CD8-positive, alpha-beta memory T cell (primary cell): ENCODE results near the gene YES1. TPM values are rescaled to one million over a fixed set of nuclear protein-coding genes. Genes with fewer than 3 reads are reported as not detected.

Experiments
- CTCF ChIA-PET: fragments of 350-600 bp; sonication (Branson Sonifier 250); formaldehyde crosslinking; loops from one replicate; lab custom pipeline; 2021; ENCODE audit warnings: antibody characterized with exemption; lab: Charles Lee
- POLR2A ChIA-PET: fragments of 350-600 bp; sonication (Branson Sonifier 250); formaldehyde crosslinking; loops from one replicate; lab custom pipeline; 2021; ENCODE audit warnings: antibody characterized with exemption; lab: Charles Lee
- DNase-seq, 5 donors: peaks; one replicate each; pipeline versions ENCODE4 v3.0.0 to v3.0.0-alpha.2; 2020 to 2022; ENCODE audit warnings: mixed read lengths in 1 of 5
- H3K27ac ChIP-seq: one replicate; pipeline ENCODE4 v1.7.0; 2013; ENCODE audit warnings: low read depth, mild to moderate bottlenecking, low read length, moderate library complexity
- H3K27me3 ChIP-seq: 2 replicates; pipeline ENCODE4 v1.7.0; 2013; ENCODE audit warnings: low read length, mild to moderate bottlenecking; ENCODE audit not compliant: insufficient read depth, poor library complexity, severe bottlenecking
- H3K36me3 ChIP-seq: 2 replicates; pipeline ENCODE4 v1.7.0; 2013; ENCODE audit warnings: mild to moderate bottlenecking, low read length, moderate library complexity; ENCODE audit not compliant: insufficient read depth
- H3K4me1 ChIP-seq: 2 replicates; pipeline ENCODE4 v1.7.0; 2013; ENCODE audit warnings: mild to moderate bottlenecking, low read length, moderate library complexity; ENCODE audit not compliant: insufficient read depth
- H3K4me3 ChIP-seq: 2 replicates; pipeline ENCODE4 v1.7.0; 2013; ENCODE audit warnings: mild to moderate bottlenecking, low read length
- H3K9me3 ChIP-seq: 2 replicates; pipeline ENCODE4 v1.7.0; 2013; ENCODE audit warnings: mild to moderate bottlenecking, low read length
- H3K27ac Mint-ChIP-seq, 8 donors: one replicate each; pipeline ENCODE4 v1.8.0; 2020 to 2021; ENCODE audit warnings: mixed read lengths in 8 of 8, mild to moderate bottlenecking in 6 of 8, inconsistent platforms in 3 of 8, moderate library complexity in 3 of 8
- H3K27me3 Mint-ChIP-seq, 2 donors: one replicate each; pipeline ENCODE4 v1.8.0; 2020 to 2021; ENCODE audit warnings: mixed read lengths in 2 of 2, mild to moderate bottlenecking in 1 of 2, moderate library complexity in 1 of 2
- H3K36me3 Mint-ChIP-seq, 3 donors: one replicate each; pipeline ENCODE4 v1.8.0; 2020 to 2021; ENCODE audit warnings: mixed read lengths in 3 of 3, inconsistent platforms in 1 of 3, mild to moderate bottlenecking in 1 of 3
- H3K4me1 Mint-ChIP-seq, 3 donors: one replicate each; pipeline ENCODE4 v1.8.0; 2020 to 2021; ENCODE audit warnings: mixed read lengths in 3 of 3, inconsistent platforms in 1 of 3, mild to moderate bottlenecking in 1 of 3
- H3K4me3 Mint-ChIP-seq, 7 donors: one replicate each; pipeline ENCODE4 v1.8.0; 2020 to 2021; ENCODE audit warnings: mixed read lengths in 7 of 7, mild to moderate bottlenecking in 6 of 7, moderate library complexity in 4 of 7, inconsistent platforms in 2 of 7
- H3K9me3 Mint-ChIP-seq, 5 donors: one replicate each; pipeline ENCODE4 v1.8.0; 2020 to 2022; ENCODE audit warnings: mixed read lengths in 5 of 5, mild to moderate bottlenecking in 3 of 5, moderate library complexity in 2 of 5, inconsistent platforms in 1 of 5
- polyA plus RNA-seq: library from polyadenylated mRNA; unstranded; fragments of 300-500 nt; fragmentation: Illumina TruSeq; gene quantifications from one replicate; pipeline ENCODE4 v1.2.3, GENCODE V29; 2021
- total RNA-seq, 2 experiments: library from RNA; stranded (reverse); gene quantifications; one replicate each; pipeline ENCODE4 v1.2.3, GENCODE V29; 2021

The YES1 gene
- total and polyA plus RNA-seq, 3 experiments from 2014 or later: 3.0 to 21.4 (median 19.0) TPM

DNA sequence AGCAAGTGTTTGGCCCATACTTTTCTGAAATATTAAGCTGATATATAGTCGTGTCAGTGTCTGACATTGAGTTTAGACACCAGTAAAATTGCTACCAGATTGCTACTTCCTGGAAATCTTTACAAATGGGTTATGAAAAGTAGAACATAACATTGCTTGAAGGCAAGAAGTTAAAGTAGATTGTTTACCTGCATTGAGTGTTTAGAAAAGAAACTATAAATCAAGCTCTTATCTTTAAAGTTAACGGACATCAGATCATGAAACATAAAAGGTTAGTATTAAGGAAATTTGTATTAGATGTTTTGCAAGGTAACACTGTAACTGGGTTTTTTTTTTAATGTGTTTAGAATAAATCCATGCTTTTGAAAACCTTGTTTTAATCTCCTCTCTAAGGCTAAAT, 4.8 kb upstream of the YES1 start:
- Mint-ChIP-seq H3K9me3 (no peaks in the 10 kb centered on the region), H3K27ac (no peak overlapping the region), H3K36me3 (peaks cover 0 to 5% (median 0%) of the 10 kb centered on the region in 3 donors), H3K4me1 (peaks cover 24 to 35% (median 33%) of the 10 kb centered on the region in 3 donors), H3K27me3 (peaks cover 1 to 9% of the 10 kb centered on the region in 2 donors), H3K4me3 (peak overlapping the region in 1 of 7 donors; percentile 20)
- CTCF ChIA-PET: interaction anchor here (2.8 kb wide), 1 partner anchor 13 kb away, joined by 11 read pairs; no protein-coding TSS in a partner anchor
- H3K27ac ChIP-seq: no peak overlapping the region
- H3K27me3 ChIP-seq: no peaks in the 10 kb centered on the region
- POLR2A ChIA-PET: no interaction called here
- H3K36me3 ChIP-seq: no peaks in the 10 kb centered on the region
- H3K9me3 ChIP-seq: no peaks in the 10 kb centered on the region
- H3K4me3 ChIP-seq: no peak overlapping the region
- H3K4me1 ChIP-seq: peaks cover 16% of the 10 kb centered on the region
- no peak for DNase-seq

- Mint-ChIP-seq H3K27me3 (peaks cover 1 to 3% of the 10 kb centered on the region in 2 donors), H3K4me1 (peaks cover 29 to 38% (median 33%) of the 10 kb centered on the region in 3 donors), H3K36me3 (peaks cover 0 to 10% (median 0%) of the 10 kb centered on the region in 3 donors), H3K27ac (peak overlapping the region in 4 of 8 donors; percentile 43 to 73 (median 58)), H3K9me3 (no peaks in the 10 kb centered on the region), H3K4me3 (peak overlapping the region in 1 of 7 donors; percentile 9)
- Histone ChIP-seq H3K27me3 (no peaks in the 10 kb centered on the region), H3K9me3 (no peaks in the 10 kb centered on the region), H3K4me1 (peaks cover 16% of the 10 kb centered on the region), H3K4me3 (no peak overlapping the region), H3K36me3 (no peaks in the 10 kb centered on the region), H3K27ac (peak overlapping the region; percentile 35)
- CTCF ChIA-PET: interaction anchor here (2.8 kb wide), 1 partner anchor 14 kb away, joined by 11 read pairs; no protein-coding TSS in a partner anchor
- no peak for DNase-seq
- POLR2A ChIA-PET: no interaction called here
Measured at GRCh38 chr18:816088-816653, 4.1 kb upstream of the YES1 start.

DNA sequence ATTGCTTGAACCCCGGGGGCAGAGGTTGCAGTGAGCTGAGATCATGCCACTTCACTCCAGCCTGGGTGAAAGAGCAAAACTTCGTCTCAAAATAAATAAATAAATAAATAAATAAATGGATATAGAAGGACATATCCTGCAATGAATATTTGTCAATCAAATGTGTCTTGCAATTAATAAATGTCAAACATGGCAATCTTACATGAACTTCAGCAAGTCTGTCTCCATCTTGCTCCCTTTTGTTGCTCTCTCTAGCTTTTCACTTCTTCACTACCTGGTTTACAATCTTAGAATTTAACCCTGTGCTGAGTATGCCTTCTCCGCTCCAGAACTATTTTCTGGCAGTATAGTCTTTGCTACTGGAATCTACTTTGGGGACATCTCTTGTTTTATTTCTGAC, 3.3 kb upstream of the YES1 start:
- peak overlapping the region; percentile 35 for H3K27ac ChIP-seq
- H3K4me1 ChIP-seq: peaks cover 21% of the 10 kb centered on the region
- H3K27me3 ChIP-seq: no peaks in the 10 kb centered on the region
- H3K4me3 ChIP-seq: no peak overlapping the region
- Mint-ChIP-seq H3K4me3 (peak overlapping the region in 2 of 7 donors; percentile 1 to 32), H3K36me3 (peaks cover 0 to 11% (median 0%) of the 10 kb centered on the region in 3 donors), H3K9me3 (no peaks in the 10 kb centered on the region), H3K27me3 (peaks cover 1 to 3% of the 10 kb centered on the region in 2 donors), H3K27ac (peak overlapping the region in 4 of 8 donors; percentile 10 to 73 (median 58)), H3K4me1 (peaks cover 37 to 46% (median 39%) of the 10 kb centered on the region in 3 donors)
- H3K9me3 ChIP-seq: no peaks in the 10 kb centered on the region
- ChIA-PET POLR2A (no interaction called here), CTCF (interaction anchor here (2.9 to 3.9 kb wide), 2 partner anchors 16 to 24 kb away, joined by 10 to 46 read pairs; no protein-coding TSS in a partner anchor)
- H3K36me3 ChIP-seq: no peaks in the 10 kb centered on the region
- DNase-seq: no peak

DNA sequence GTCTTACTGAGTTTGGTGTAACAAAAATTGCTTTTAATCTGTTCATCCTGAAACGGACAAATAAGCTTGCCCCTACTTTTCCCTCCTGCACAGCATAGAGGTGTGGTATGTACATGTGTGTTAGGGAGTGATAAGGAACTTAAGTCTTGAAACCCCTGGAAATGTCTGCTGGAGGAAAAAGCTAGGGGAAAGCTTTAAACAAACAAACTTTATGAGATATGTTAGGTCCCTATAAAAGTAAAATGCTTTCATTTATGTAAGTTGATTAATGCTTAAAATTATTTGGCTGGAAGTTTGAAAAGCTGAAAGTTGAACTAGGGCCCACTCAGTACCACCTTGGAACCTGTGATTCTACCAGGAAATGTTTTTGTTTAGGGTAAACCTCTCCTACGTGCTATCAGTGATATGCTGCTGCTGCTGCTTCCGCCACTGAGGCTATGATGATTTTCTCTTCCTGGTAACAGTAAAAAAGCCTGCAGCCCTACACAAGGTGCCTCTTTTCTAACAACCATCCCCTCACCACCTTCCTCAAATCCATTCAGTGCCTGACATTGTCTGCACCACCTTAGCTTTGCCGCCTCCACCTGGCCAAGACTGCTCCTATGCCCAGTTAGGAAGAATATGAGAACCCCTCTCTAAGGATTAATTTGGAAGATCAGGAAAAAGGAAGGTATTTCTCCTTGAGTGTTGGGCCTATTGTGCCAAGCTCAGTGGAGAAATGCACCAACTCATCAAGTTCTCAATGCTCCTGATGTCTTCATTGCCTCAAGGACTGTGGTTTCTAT, 2.5 kb upstream of the YES1 start:
- H3K4me3 ChIP-seq: no peak overlapping the region
- H3K36me3 ChIP-seq: no peaks in the 10 kb centered on the region
- peaks cover 29% of the 10 kb centered on the region for H3K4me1 ChIP-seq
- ChIA-PET CTCF (interaction anchor here (0.8 to 3.9 kb wide), 5 partner anchors 16 to 191 kb away, joined by 3 to 46 read pairs (median 8); partner anchors contain the start of gene ENOSF1), POLR2A (interaction anchor here (0.9 to 2.6 kb wide), 2 partner anchors 16 to 102 kb away, joined by 4 to 8 read pairs; partner anchors contain the start of gene ENOSF1)
- Mint-ChIP-seq H3K27me3 (peaks cover 0 to 3% of the 10 kb centered on the region in 2 donors), H3K36me3 (peaks cover 0 to 11% (median 0%) of the 10 kb centered on the region in 3 donors), H3K4me3 (peak overlapping the region in 6 of 7 donors; percentile 9 to 86 (median 63)), H3K9me3 (no peaks in the 10 kb centered on the region), H3K4me1 (peaks cover 45 to 55% (median 48%) of the 10 kb centered on the region in 3 donors), H3K27ac (peak overlapping the region in 5 of 8 donors; percentile 6 to 83 (median 61))
- H3K27ac ChIP-seq: peak overlapping the region; percentile 82
- H3K9me3 ChIP-seq: no peaks in the 10 kb centered on the region
- no peak for DNase-seq
- no peaks in the 10 kb centered on the region for H3K27me3 ChIP-seq

DNA sequence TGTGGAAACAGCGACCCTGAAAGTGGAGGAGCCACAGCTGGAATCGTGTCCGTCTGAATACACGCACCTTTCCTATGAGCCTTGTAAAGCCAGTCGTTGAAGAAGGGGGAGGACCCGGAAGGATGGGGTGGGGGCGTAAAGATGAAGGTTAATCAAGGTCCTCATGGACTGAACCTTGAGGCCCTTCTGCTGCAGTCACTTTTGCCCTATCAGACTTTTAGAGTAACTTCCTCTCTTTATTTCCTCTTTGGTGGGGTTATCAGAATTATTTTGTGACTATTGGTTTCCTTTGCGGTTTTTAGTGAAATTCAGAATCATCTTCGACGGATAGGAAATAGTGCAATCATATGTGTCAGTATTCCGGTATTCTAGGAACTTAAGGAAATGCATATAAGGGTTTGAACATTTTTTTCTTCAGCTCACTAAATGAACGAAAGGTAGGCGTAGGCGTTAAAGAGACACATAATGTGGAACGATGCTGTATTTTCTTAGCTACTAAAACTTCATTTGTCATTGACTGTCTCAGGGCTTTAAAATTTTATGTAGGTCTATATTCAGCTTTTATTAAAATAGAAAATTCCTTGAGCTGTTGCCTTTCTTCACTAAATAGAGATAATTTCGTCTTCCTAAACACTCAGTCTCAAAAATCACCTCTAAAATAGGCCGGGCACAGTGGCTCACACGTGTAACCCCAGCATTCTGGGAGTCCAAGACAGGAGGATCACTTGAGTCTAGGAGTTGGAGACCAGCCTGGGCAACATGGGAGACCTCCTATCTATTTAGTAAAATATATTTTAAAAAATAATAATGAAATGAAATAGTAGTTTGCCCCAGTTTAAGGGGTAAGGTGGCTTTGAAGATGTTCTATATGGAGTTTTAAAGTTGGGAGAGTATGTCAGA, 1.4 kb upstream of the YES1 start:
- ChIA-PET POLR2A (interaction anchor here (1.0 to 2.6 kb wide), 4 partner anchors 10 to 103 kb away, joined by 3 to 8 read pairs (median 4); partner anchors contain the start of gene ENOSF1), CTCF (interaction anchor here (0.6 to 3.9 kb wide), 7 partner anchors 10 to 190 kb away, joined by 3 to 46 read pairs (median 4); partner anchors contain the start of gene ENOSF1)
- Histone ChIP-seq H3K36me3 (no peaks in the 10 kb centered on the region), H3K27me3 (no peaks in the 10 kb centered on the region), H3K4me1 (peaks cover 40% of the 10 kb centered on the region), H3K27ac (peak overlapping the region; percentile 82), H3K9me3 (no peaks in the 10 kb centered on the region), H3K4me3 (peak overlapping the region; percentile 67)
- peak overlapping the region; percentile 88 to 99 (median 98) for H3K27ac Mint-ChIP-seq
- H3K4me3 Mint-ChIP-seq: peak overlapping the region; percentile 86 to 97 (median 96)
- peaks cover 0 to 11% (median 0%) of the 10 kb centered on the region in 3 donors for H3K36me3 Mint-ChIP-seq
- DNase-seq: peak in 3 of 5 donors; percentile 27 to 69 (median 45)
- H3K4me1 Mint-ChIP-seq: peaks cover 56 to 66% (median 56%) of the 10 kb centered on the region in 3 donors
- no peaks in the 10 kb centered on the region for H3K9me3 Mint-ChIP-seq
- H3K27me3 Mint-ChIP-seq: peaks cover 0 to 3% of the 10 kb centered on the region in 2 donors

DNA sequence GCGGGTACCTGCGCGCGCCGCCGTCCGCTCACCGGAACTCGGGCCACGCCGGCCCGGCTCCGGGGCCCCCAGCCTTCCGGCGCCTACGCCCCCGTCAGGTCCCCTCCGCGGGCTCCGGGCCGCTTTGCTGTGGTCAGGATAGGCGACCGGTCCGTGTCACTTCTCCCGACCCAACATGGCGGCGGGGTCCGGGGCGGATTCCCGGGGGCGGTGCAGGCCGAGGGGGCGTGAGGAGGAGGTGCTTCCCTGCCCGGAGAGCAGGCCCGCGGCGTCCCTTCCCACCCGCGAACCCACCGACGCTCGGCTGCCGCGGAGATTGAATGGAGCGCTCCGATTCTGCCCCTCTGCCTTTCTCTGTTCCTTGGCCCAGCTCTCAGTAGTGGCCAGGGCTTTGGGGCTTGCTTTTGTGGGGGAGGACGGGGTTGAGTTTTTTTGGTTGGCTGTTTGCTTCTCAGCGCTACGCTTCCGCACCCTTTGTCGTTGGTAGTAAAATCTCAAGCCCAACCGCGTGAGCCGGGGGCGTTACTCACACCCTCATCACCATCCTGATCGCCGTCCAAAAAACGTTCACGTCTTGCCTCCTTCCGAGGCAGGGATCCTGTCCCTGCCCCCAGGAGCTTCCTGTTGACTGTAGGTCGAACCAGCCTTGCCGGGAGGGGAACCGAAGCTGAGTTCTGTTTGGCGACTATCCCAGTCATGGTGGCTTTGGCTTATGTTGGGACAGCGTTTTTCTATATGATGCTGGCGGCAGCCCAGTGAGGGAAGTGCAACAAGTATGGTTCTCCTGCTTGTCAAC, 532 bp upstream of the YES1 start:
- Histone ChIP-seq H3K4me3 (peak overlapping the region; percentile 67), H3K36me3 (no peaks in the 10 kb centered on the region), H3K9me3 (no peaks in the 10 kb centered on the region), H3K27me3 (no peaks in the 10 kb centered on the region), H3K4me1 (peaks cover 48% of the 10 kb centered on the region), H3K27ac (peak overlapping the region; percentile 82)
- Mint-ChIP-seq H3K27me3 (peaks cover 0 to 3% of the 10 kb centered on the region in 2 donors), H3K4me1 (peaks cover 65 to 74% (median 65%) of the 10 kb centered on the region in 3 donors), H3K27ac (peak overlapping the region; percentile 88 to 99 (median 98)), H3K36me3 (peaks cover 0 to 11% (median 0%) of the 10 kb centered on the region in 3 donors), H3K4me3 (peak overlapping the region; percentile 86 to 97 (median 96)), H3K9me3 (no peaks in the 10 kb centered on the region)
- CTCF ChIA-PET: interaction anchor here (0.6 to 3.9 kb wide), 7 partner anchors 9 to 100 kb away, joined by 3 to 46 read pairs (median 7); partner anchors contain the start of gene ENOSF1
- POLR2A ChIA-PET: interaction anchor here (1.0 to 2.6 kb wide), 4 partner anchors 9 to 102 kb away, joined by 3 to 8 read pairs (median 4); partner anchors contain the start of gene ENOSF1
- DNase-seq: peak; percentile 74 to 89 (median 82)
